Caco-2 (cell line): ENCODE results near the gene HSPBP1. TPM values are rescaled to one million over a fixed set of nuclear protein-coding genes. Genes with fewer than 3 reads are reported as not detected.
"Not testable (repeated sequence)": the region's sequence is repeated elsewhere in the genome, so short reads cannot be mapped to it uniquely, and the experiment has no call there.

Experiments
- Bru-seq: library from RNA; stranded (reverse); fragments of 400-500 nt; gene quantifications from one replicate; lab custom pipeline; 2021; lab: Mats Ljungman, UMichigan
- BruChase-seq, 2 experiments: library from RNA; stranded (reverse); fragments of 400-500 nt; gene quantifications; one replicate each; lab custom pipeline; 2021; lab: Mats Ljungman, UMichigan
- BruUV-seq: library from RNA; stranded (reverse); fragments of 400-500 nt; replicated peaks from 2 replicates; lab custom pipeline; 2021; lab: Mats Ljungman, UMichigan
- CTCF ChIA-PET: fragments of 300-600 bp; sonication (Branson Sonifier 250); formaldehyde crosslinking; loops from one replicate; lab custom pipeline; 2022; ENCODE audit warnings: antibody characterized with exemption; lab: Charles Lee
- POLR2A ChIA-PET: fragments of 300-600 bp; sonication (Branson Sonifier 250); formaldehyde crosslinking; loops from one replicate; lab custom pipeline; 2022; ENCODE audit warnings: antibody characterized with exemption; lab: Charles Lee
- DNase-seq, 2 experiments: peaks; one replicate each; pipeline versions ENCODE4 v3.0.0 to v3.0.0-alpha.2; 2020 to 2022
- H3K27me3 ChIP-seq: replicated peaks from 2 replicates; pipeline ENCODE4 v1.6.0; 2011; ENCODE audit warnings: low read length; ENCODE audit not compliant: control insufficient read depth, insufficient read depth
- H3K36me3 ChIP-seq: 2 replicates; pipeline ENCODE4 v1.5.1; 2011; ENCODE audit warnings: low read length; ENCODE audit not compliant: control insufficient read depth, insufficient read depth
- H3K4me1 ChIP-seq: fragments of 250-450 bp; sonication (Bioruptor Pico); 2 replicates; pipeline ENCODE4 v1.5.1; 2020; ENCODE audit warnings: mild to moderate bottlenecking
- H3K4me3 ChIP-seq: 2 replicates; pipeline ENCODE4 v1.5.1; 2011; ENCODE audit warnings: low read depth, mild to moderate bottlenecking, control low read depth, low read length
- H3K9me3 ChIP-seq: fragments of 250-450 bp; sonication (Bioruptor Pico); 2 replicates; pipeline ENCODE4 v1.5.1; 2020; ENCODE audit warnings: mild to moderate bottlenecking, moderate library complexity
- H3K27ac Mint-ChIP-seq: one replicate; pipeline ENCODE4 v1.8.0; 2022; ENCODE audit warnings: mixed read lengths; ENCODE audit not compliant: unreplicated experiment
- H3K27me3 Mint-ChIP-seq: one replicate; pipeline ENCODE4 v1.8.0; 2022; ENCODE audit warnings: mixed read lengths; ENCODE audit not compliant: insufficient read depth, unreplicated experiment
- H3K36me3 Mint-ChIP-seq: one replicate; pipeline ENCODE4 v1.8.0; 2022; ENCODE audit warnings: mild to moderate bottlenecking, mixed read lengths; ENCODE audit not compliant: insufficient read depth, unreplicated experiment
- H3K4me1 Mint-ChIP-seq: one replicate; pipeline ENCODE4 v1.8.0; 2022; ENCODE audit warnings: low read depth, mixed read lengths; ENCODE audit not compliant: unreplicated experiment
- H3K4me3 Mint-ChIP-seq: one replicate; pipeline ENCODE4 v1.8.0; 2022; ENCODE audit warnings: mild to moderate bottlenecking, moderate library complexity, mixed read lengths; ENCODE audit not compliant: unreplicated experiment
- H3K9me3 Mint-ChIP-seq: one replicate; pipeline ENCODE4 v1.8.0; 2022; ENCODE audit warnings: mixed read lengths; ENCODE audit not compliant: unreplicated experiment
- CTCF ChIP-seq, 2 experiments: fragments of 200-600 bp in 1 of 2; IDR thresholded peaks; 1 replicate in 1 of 2; 2 replicates in 1 of 2; pipeline versions ENCODE4 v1.5.1 to v1.8.0; 2011 to 2022; ENCODE audit warnings: antibody characterized with exemption in 1 of 2, control low read depth in 1 of 2, inconsistent platforms in 1 of 2, low read depth in 1 of 2, low read length in 1 of 2, mild to moderate bottlenecking in 1 of 2, moderate library complexity in 1 of 2; ENCODE audit not compliant: insufficient read depth in 1 of 2, severe bottlenecking in 1 of 2, unreplicated experiment in 1 of 2
- intact Hi-C: fragments of 100-400 bp; cut with micrococcal nuclease; formaldehyde crosslinking; loops from one replicate; pipeline ENCODE4 v1.10.0; 2022; ENCODE audit not compliant: unreplicated experiment
- long read RNA-seq: library from polyadenylated mRNA; stranded (forward); transcript quantifications from one replicate; pipeline ENCODE4 v2.0.0, GENCODE V29; 2022
- total RNA-seq: library from RNA; stranded (reverse); gene quantifications from 2 replicates; pipeline ENCODE4 v1.2.3, GENCODE V29; 2022

HSPBP1 gene
- total RNA-seq = 69.6 and 71.4 TPM in 2 replicates
- percentile 66 among the genes with signal in this experiment for Bru-seq, nascent RNA
- BruChase-seq, experiment 1, labeled RNA remaining after a 2-hour chase = percentile 64 among the genes with signal in this experiment
- percentile 76 among the genes with signal in this experiment for BruChase-seq, experiment 2, labeled RNA remaining after a 6-hour chase
- long read RNA-seq, transcript HSPBP1-202 (8 exons, 1,572 nt) = major isoform, 124 of 206 reads
- long read RNA-seq, partial matches to known transcripts = 5 of 206 reads
- long read RNA-seq, other reads (novel, unspliced or antisense) = 73 of 206 reads

GRCh38 chr19:55279770-55280643, at the start of gene HSPBP1:
TSS of gene HSPBP1 (minus strand) at chr19:55280110. CDS start at chr19:55279608, 502 bp downstream.
- POLR2A ChIA-PET = interaction anchor here (0.6 to 1.9 kb wide), 17 partner anchors 10 to 374 kb away, joined by 3 to 29 read pairs (median 6); partner anchors contain the start of genes FIZ1, KMT5C, NAT14 and PPP6R1
- Mint-ChIP-seq H3K4me3 (peak within 1 kb of the TSS; percentile 100), H3K4me1 (peaks cover 19% of the 10 kb centered on the region), H3K9me3 (no peaks in the 10 kb centered on the region), H3K27me3 (no peaks in the 10 kb centered on the region), H3K27ac (peak within 1 kb of the TSS; percentile 100), H3K36me3 (peaks cover 20% of the 10 kb centered on the region)
- Histone ChIP-seq H3K27me3 (no peaks in the 10 kb centered on the region), H3K4me1 (peaks cover 17% of the 10 kb centered on the region), H3K4me3 (peak within 1 kb of the TSS; percentile 50), H3K36me3 (no peaks in the 10 kb centered on the region), H3K9me3 (no peaks in the 10 kb centered on the region)
- no TSS peak for BruUV-seq
- intact Hi-C loops = loop anchor here (1.0 kb wide), 4 partner anchors 21 to 105 kb away; partner anchors contain the start of genes KMT5C, PPP6R1 and RPL28
- CTCF ChIA-PET = interaction anchor here (0.7 to 1.6 kb wide), 11 partner anchors 12 to 353 kb away, joined by 3 to 8 read pairs (median 3); partner anchors contain the start of genes KMT5C, PTPRH and TMEM238
- peak; percentile 99 for DNase-seq
- no peak for TF ChIP-seq CTCF (IDR thresholded peaks at IDR 0.05; ENCODE audit: insufficient read depth in 1 of 2, low read depth in 1 of 2, low read length in 1 of 2, severe bottlenecking in 1 of 2, unreplicated experiment in 1 of 2)

GRCh38 chr19:55328774-55329318, 48.9 kb upstream of the HSPBP1 start:
- H3K9me3 ChIP-seq, H3K27me3 Mint-ChIP-seq, H3K4me3 Mint-ChIP-seq, intact Hi-C loops, DNase-seq, H3K4me3 ChIP-seq, BruUV-seq, H3K27ac Mint-ChIP-seq, H3K27me3 ChIP-seq, H3K9me3 Mint-ChIP-seq, H3K4me1 ChIP-seq, H3K36me3 ChIP-seq: not testable (repeated sequence)
- H3K36me3 Mint-ChIP-seq = peaks cover 12% of the 10 kb centered on the region
- ChIA-PET POLR2A (interaction anchor here (1.8 kb wide), 1 partner anchor 11 kb away, joined by 12 read pairs; the partner anchor contains the start of gene KMT5C), CTCF (interaction anchor here (1.2 kb wide), 1 partner anchor 7 kb away, joined by 4 read pairs; no protein-coding TSS in a partner anchor)
- H3K4me1 Mint-ChIP-seq = peaks cover 12% of the 10 kb centered on the region

- H3K4me1 ChIP-seq = peaks cover 30% of the 10 kb centered on the region
- ChIA-PET POLR2A (no interaction called here), CTCF (interaction anchor here (1.4 kb wide), 1 partner anchor 14 kb away, joined by 4 read pairs; no protein-coding TSS in a partner anchor)
- intact Hi-C loops = no loop called here
- no peak within 1 kb of the TSS for H3K4me3 ChIP-seq
- Mint-ChIP-seq H3K36me3 (peaks cover 7% of the 10 kb centered on the region), H3K27ac (no peak within 1 kb of the TSS), H3K27me3 (no peaks in the 10 kb centered on the region), H3K9me3 (no peaks in the 10 kb centered on the region), H3K4me1 (peaks cover 30% of the 10 kb centered on the region), H3K4me3 (no peak within 1 kb of the TSS)
- no peaks in the 10 kb centered on the region; the same call in 1 of the 2 replicates for H3K9me3 ChIP-seq
- H3K27me3 ChIP-seq = no peaks in the 10 kb centered on the region
- TF ChIP-seq CTCF (IDR thresholded peaks at IDR 0.05; ENCODE audit: insufficient read depth in 1 of 2, low read depth in 1 of 2, low read length in 1 of 2, severe bottlenecking in 1 of 2, unreplicated experiment in 1 of 2) = no peak
- H3K36me3 ChIP-seq = no peaks in the 10 kb centered on the region
- DNase-seq = no peak
- BruUV-seq = no TSS peak
Measured at GRCh38 chr19:55325172-55325571, 45.3 kb upstream of the HSPBP1 start, which contains the start of gene TMEM150B. TSS of gene TMEM150B (minus strand) at chr19:55325341. CDS start at chr19:55321036, 4,305 bp downstream.
